BE2C (cell line): ENCODE measurements around the gene FAM107B.

Experiments used
- DNase-seq: peaks from one replicate; pipeline ENCODE4 v3.0.0-alpha.2; 2020
- H3K27me3 ChIP-seq: fragments of 250-450 bp; sonication (Bioruptor Pico); 2 replicates; pipeline ENCODE4 v1.5.1; 2020; ENCODE audit warnings: mild to moderate bottlenecking
- H3K36me3 ChIP-seq: fragments of 250-450 bp; sonication (Bioruptor Pico); 2 replicates; pipeline ENCODE4 v1.5.1; 2020; ENCODE audit warnings: mild to moderate bottlenecking
- H3K4me1 ChIP-seq: fragments of 250-450 bp; sonication (Bioruptor Pico); 2 replicates; pipeline ENCODE4 v1.5.1; 2020
- H3K4me3 ChIP-seq: 2 replicates; pipeline ENCODE4 v1.5.1; 2011; ENCODE audit warnings: low read depth, low read length
- H3K9me3 ChIP-seq: fragments of 250-450 bp; sonication (Bioruptor Pico); 2 replicates; pipeline ENCODE4 v1.5.1; 2020
- TF ChIP-seq, protein P1 (sequence below): IDR thresholded peaks from 2 replicates; pipeline ENCODE4 v1.5.1; 2012; ENCODE audit warnings: mild to moderate bottlenecking, low read depth, low read length

FAM107B gene

DNA sequence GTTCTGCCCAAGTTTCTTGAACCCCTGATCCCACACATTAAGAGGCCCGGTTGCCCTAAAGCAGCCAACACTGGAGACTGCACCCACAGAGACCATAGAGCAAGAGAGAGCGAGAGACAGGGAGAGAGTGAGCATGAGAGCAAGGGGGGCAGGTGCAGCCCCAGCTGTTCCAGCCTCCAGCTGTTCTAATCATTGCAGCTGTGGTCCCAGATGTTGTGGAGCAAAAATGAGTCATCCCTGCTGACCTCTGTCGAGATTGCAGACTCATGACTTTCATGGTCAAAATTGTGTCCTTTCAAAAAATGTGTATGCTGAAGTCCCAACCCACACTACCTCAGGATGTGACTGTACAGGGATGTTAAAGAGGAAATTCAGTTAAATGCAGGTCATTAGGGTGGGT, 300.0 kb downstream of the FAM107B start:
- Histone ChIP-seq H3K27me3 (peaks cover 33% of the 10 kb centered on the region), H3K4me3 (no peak overlapping the region), H3K36me3 (no peaks in the 10 kb centered on the region), H3K4me1 (no peaks in the 10 kb centered on the region), H3K9me3 (no peaks in the 10 kb centered on the region)
- TF ChIP-seq, protein P1, sequence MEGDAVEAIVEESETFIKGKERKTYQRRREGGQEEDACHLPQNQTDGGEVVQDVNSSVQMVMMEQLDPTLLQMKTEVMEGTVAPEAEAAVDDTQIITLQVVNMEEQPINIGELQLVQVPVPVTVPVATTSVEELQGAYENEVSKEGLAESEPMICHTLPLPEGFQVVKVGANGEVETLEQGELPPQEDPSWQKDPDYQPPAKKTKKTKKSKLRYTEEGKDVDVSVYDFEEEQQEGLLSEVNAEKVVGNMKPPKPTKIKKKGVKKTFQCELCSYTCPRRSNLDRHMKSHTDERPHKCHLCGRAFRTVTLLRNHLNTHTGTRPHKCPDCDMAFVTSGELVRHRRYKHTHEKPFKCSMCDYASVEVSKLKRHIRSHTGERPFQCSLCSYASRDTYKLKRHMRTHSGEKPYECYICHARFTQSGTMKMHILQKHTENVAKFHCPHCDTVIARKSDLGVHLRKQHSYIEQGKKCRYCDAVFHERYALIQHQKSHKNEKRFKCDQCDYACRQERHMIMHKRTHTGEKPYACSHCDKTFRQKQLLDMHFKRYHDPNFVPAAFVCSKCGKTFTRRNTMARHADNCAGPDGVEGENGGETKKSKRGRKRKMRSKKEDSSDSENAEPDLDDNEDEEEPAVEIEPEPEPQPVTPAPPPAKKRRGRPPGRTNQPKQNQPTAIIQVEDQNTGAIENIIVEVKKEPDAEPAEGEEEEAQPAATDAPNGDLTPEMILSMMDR = no peak
- no peak for DNase-seq

DNA sequence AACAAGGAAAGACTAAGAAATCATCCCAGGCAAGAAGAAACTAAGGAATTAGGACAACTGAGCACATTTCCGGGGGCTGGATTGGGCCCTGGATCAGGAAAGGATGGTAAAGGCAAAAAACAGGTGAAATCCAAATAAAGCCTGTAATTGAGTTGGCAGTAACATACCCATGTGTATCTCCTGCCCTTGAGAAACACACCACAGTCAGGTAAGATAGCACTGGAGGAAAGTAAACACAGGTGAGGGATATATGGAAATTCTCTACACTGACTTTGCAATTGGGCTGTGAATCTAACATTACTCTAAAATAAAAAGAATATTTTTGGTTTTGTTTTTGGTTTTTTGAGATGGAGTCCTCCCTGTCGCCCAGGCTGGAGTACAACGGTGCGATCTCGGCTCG, 303.8 kb downstream of the FAM107B start:
- Histone ChIP-seq H3K27me3 (peaks cover 13% of the 10 kb centered on the region), H3K36me3 (no peaks in the 10 kb centered on the region)

DNA sequence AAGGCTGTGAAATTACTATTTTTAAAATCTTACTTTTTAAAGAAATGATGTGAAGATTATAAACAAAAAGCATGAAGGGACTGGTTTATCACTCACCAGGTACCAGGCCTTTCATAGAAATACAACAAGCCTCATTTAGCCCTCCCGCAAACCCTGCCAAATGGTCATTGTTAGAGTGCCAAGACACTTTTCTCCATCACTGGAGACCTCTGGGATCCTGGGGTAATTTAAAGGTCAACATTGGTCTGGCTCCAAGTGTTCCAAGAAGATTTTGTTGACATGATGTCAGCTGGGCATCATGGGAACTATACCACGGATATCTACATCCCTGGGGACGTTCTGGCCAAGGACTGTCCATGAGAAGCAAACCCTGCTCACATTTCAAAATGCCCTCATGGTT, 306.0 kb downstream of the FAM107B start:
- Histone ChIP-seq H3K4me3 (no peak overlapping the region), H3K9me3 (no peaks in the 10 kb centered on the region), H3K4me1 (no peaks in the 10 kb centered on the region), H3K36me3 (no peaks in the 10 kb centered on the region), H3K27me3 (0 out of 2 replicates have a peak, but pooled peaks cover 2% of the 10 kb centered on the region)
- no peak for DNase-seq
- TF ChIP-seq, protein P1 = no peak

More for the DNA sequence above, 303.8 kb downstream of the FAM107B start:
- no peak for DNase-seq
- Histone ChIP-seq H3K9me3 (no peaks in the 10 kb centered on the region), H3K4me1 (no peaks in the 10 kb centered on the region), H3K4me3 (no peak overlapping the region)
- TF ChIP-seq, protein P1 = no peak
